ENCODE results near the gene IGIP. TPM values are rescaled to one million over a fixed set of nuclear protein-coding genes. Genes with fewer than 3 reads are reported as not detected.

IGIP gene
- total RNA-seq, 3 donors from 2014 or later = 1.0 to 1.8 (median 1.5) TPM

- no peaks in the 10 kb centered on the region for H3K9me3 Mint-ChIP-seq
- H3K4me1 Mint-ChIP-seq (ENCODE audit: low read depth) = peaks cover 13% of the 10 kb centered on the region
These were observed 16.5 kb downstream of the IGIP start for GRCh38 chr5:140142246-140142645.

GRCh38 chr5:140142856-140143255 is 17.1 kb downstream of the IGIP start:
- no peaks in the 10 kb centered on the region for H3K9me3 Mint-ChIP-seq
- H3K4me3 Mint-ChIP-seq = no peak overlapping the region
- peaks cover 12% of the 10 kb centered on the region for H3K4me1 Mint-ChIP-seq (ENCODE audit: low read depth)
- no peaks in the 10 kb centered on the region for H3K36me3 Mint-ChIP-seq (ENCODE audit: insufficient read depth)
- peaks cover 20% of the 10 kb centered on the region for H3K27me3 Mint-ChIP-seq (ENCODE audit: low read depth)
- no peak for ATAC-seq
- DNase-seq = no peak

More at GRCh38 chr5:140142246-140142645, 16.5 kb downstream of the IGIP start:
- Mint-ChIP-seq H3K36me3 (ENCODE audit: insufficient read depth) (no peaks in the 10 kb centered on the region), H3K27me3 (ENCODE audit: low read depth) (peaks cover 20% of the 10 kb centered on the region), H3K4me3 (no peak overlapping the region)
- ATAC-seq (no peak), DNase-seq (no peak)

- Mint-ChIP-seq H3K27me3 (ENCODE audit: low read depth) (peaks cover 20% of the 10 kb centered on the region), H3K36me3 (ENCODE audit: insufficient read depth) (no peaks in the 10 kb centered on the region), H3K9me3 (no peaks in the 10 kb centered on the region), H3K4me3 (no peak overlapping the region), H3K4me1 (ENCODE audit: low read depth) (peaks cover 11% of the 10 kb centered on the region)
- DNase-seq (no peak), ATAC-seq (peak; percentile 6 to 16)
These were observed 18.0 kb downstream of the IGIP start for GRCh38 chr5:140143521-140144258.

GRCh38 chr5:140145256-140145655 is 19.5 kb downstream of the IGIP start:
- Mint-ChIP-seq H3K9me3 (no peaks in the 10 kb centered on the region), H3K4me3 (peak overlapping the region; percentile 49), H3K36me3 (ENCODE audit: insufficient read depth) (no peaks in the 10 kb centered on the region), H3K27me3 (ENCODE audit: low read depth) (peaks cover 20% of the 10 kb centered on the region), H3K4me1 (ENCODE audit: low read depth) (peaks cover 11% of the 10 kb centered on the region)
- ATAC-seq (no peak), DNase-seq (no peak)

GRCh38 chr5:140145818-140146522 is 20.2 kb downstream of the IGIP start:
- peaks cover 20% of the 10 kb centered on the region for H3K27me3 Mint-ChIP-seq (ENCODE audit: low read depth)
- peaks cover 11% of the 10 kb centered on the region for H3K4me1 Mint-ChIP-seq (ENCODE audit: low read depth)
- peak overlapping the region; percentile 49 for H3K4me3 Mint-ChIP-seq
- no peaks in the 10 kb centered on the region for H3K36me3 Mint-ChIP-seq (ENCODE audit: insufficient read depth)
- no peaks in the 10 kb centered on the region for H3K9me3 Mint-ChIP-seq
- ATAC-seq (peak; percentile 87 to 88), DNase-seq (peak; percentile 44)

GRCh38 chr5:140146523-140146842 is 20.7 kb downstream of the IGIP start:
- Mint-ChIP-seq H3K4me3 (no peak overlapping the region), H3K27me3 (ENCODE audit: low read depth) (peaks cover 20% of the 10 kb centered on the region), H3K9me3 (no peaks in the 10 kb centered on the region), H3K4me1 (ENCODE audit: low read depth) (peaks cover 11% of the 10 kb centered on the region), H3K36me3 (ENCODE audit: insufficient read depth) (no peaks in the 10 kb centered on the region)
- ATAC-seq = no peak
- DNase-seq = no peak

GRCh38 chr5:140147460-140147859 is 21.7 kb downstream of the IGIP start:
- H3K36me3 Mint-ChIP-seq (ENCODE audit: insufficient read depth) = no peaks in the 10 kb centered on the region
- H3K4me3 Mint-ChIP-seq = no peak overlapping the region
- H3K9me3 Mint-ChIP-seq = no peaks in the 10 kb centered on the region
- DNase-seq (no peak), ATAC-seq (no peak)
- peaks cover 11% of the 10 kb centered on the region for H3K4me1 Mint-ChIP-seq (ENCODE audit: low read depth)
- H3K27me3 Mint-ChIP-seq (ENCODE audit: low read depth) = peaks cover 20% of the 10 kb centered on the region

- no peaks in the 10 kb centered on the region for H3K9me3 Mint-ChIP-seq
- peaks cover 11% of the 10 kb centered on the region for H3K4me1 Mint-ChIP-seq (ENCODE audit: low read depth)
- no peak for ATAC-seq
- H3K4me3 Mint-ChIP-seq = no peak overlapping the region
- H3K27me3 Mint-ChIP-seq (ENCODE audit: low read depth) = peaks cover 20% of the 10 kb centered on the region
- H3K36me3 Mint-ChIP-seq (ENCODE audit: insufficient read depth) = no peaks in the 10 kb centered on the region
- DNase-seq = no peak
These were observed 22.8 kb downstream of the IGIP start for GRCh38 chr5:140148508-140148907.

- no peak for DNase-seq
- H3K9me3 Mint-ChIP-seq = no peaks in the 10 kb centered on the region
- ATAC-seq = no peak
These were observed 24.5 kb downstream of the IGIP start for GRCh38 chr5:140150201-140150600.

GRCh38 chr5:140151144-140152021 is 25.6 kb downstream of the IGIP start:
- ATAC-seq (no peak), DNase-seq (no peak)
- Mint-ChIP-seq H3K36me3 (ENCODE audit: insufficient read depth) (no peaks in the 10 kb centered on the region), H3K27me3 (ENCODE audit: low read depth) (peaks cover 6% of the 10 kb centered on the region), H3K4me3 (no peak overlapping the region), H3K4me1 (ENCODE audit: low read depth) (peaks cover 2% of the 10 kb centered on the region), H3K9me3 (no peaks in the 10 kb centered on the region)

More at GRCh38 chr5:140150201-140150600, 24.5 kb downstream of the IGIP start:
- Mint-ChIP-seq H3K4me1 (ENCODE audit: low read depth) (peaks cover 5% of the 10 kb centered on the region), H3K4me3 (no peak overlapping the region), H3K27me3 (ENCODE audit: low read depth) (peaks cover 11% of the 10 kb centered on the region), H3K36me3 (ENCODE audit: insufficient read depth) (no peaks in the 10 kb centered on the region)

- Mint-ChIP-seq H3K4me3 (no peak overlapping the region), H3K9me3 (no peaks in the 10 kb centered on the region), H3K4me1 (ENCODE audit: low read depth) (peaks cover 6% of the 10 kb centered on the region), H3K27me3 (ENCODE audit: low read depth) (no peaks in the 10 kb centered on the region), H3K36me3 (ENCODE audit: insufficient read depth) (no peaks in the 10 kb centered on the region)
- ATAC-seq (no peak), DNase-seq (no peak)
These were observed 26.6 kb downstream of the IGIP start for GRCh38 chr5:140152022-140152999.

GRCh38 chr5:140153255-140153654 is 27.5 kb downstream of the IGIP start:
- no peaks in the 10 kb centered on the region for H3K9me3 Mint-ChIP-seq
- DNase-seq (no peak), ATAC-seq (no peak)
- no peaks in the 10 kb centered on the region for H3K36me3 Mint-ChIP-seq (ENCODE audit: insufficient read depth)
- peaks cover 6% of the 10 kb centered on the region for H3K4me1 Mint-ChIP-seq (ENCODE audit: low read depth)
- no peak overlapping the region for H3K4me3 Mint-ChIP-seq
- H3K27me3 Mint-ChIP-seq (ENCODE audit: low read depth) = no peaks in the 10 kb centered on the region

GRCh38 chr5:140153905-140154304 is 28.2 kb downstream of the IGIP start:
- no peaks in the 10 kb centered on the region for H3K27me3 Mint-ChIP-seq (ENCODE audit: low read depth)
- H3K9me3 Mint-ChIP-seq = no peaks in the 10 kb centered on the region
- DNase-seq = no peak
- no peaks in the 10 kb centered on the region for H3K36me3 Mint-ChIP-seq (ENCODE audit: insufficient read depth)
- ATAC-seq = no peak
- peaks cover 6% of the 10 kb centered on the region for H3K4me1 Mint-ChIP-seq (ENCODE audit: low read depth)
- H3K4me3 Mint-ChIP-seq = no peak overlapping the region
